ENCODE measurements around the gene INTS1.

The INTS1 gene

GRCh38 chr7:1503816-1504775, at the start of gene INTS1:
TSS of gene INTS1 (minus strand) at chr7:1504389. CDS start at chr7:1503960, 429 bp downstream.
- H3K4me3 ChIP-seq (ENCODE audit: low read length), result peak within 1 kb of the TSS; percentile 87
- peak; percentile 50 for TF ChIP-seq CTCF (IDR thresholded peaks at IDR 0.05; ENCODE audit: insufficient read depth, low read depth, low read length, missing control alignments)
- peak; percentile 95 for DNase-seq (ENCODE audit: low read depth)

GRCh38 chr7:1553512-1554210, 49.5 kb upstream of the INTS1 start:
- TF ChIP-seq CTCF (IDR thresholded peaks at IDR 0.05; ENCODE audit: insufficient read depth, low read depth, low read length, missing control alignments), result no peak
- DNase-seq (ENCODE audit: low read depth), result no peak
- no peak overlapping the region for H3K4me3 ChIP-seq (ENCODE audit: low read length)

- no peak for TF ChIP-seq CTCF (IDR thresholded peaks at IDR 0.05; ENCODE audit: insufficient read depth, low read depth, low read length, missing control alignments)
- no peak overlapping the region for H3K4me3 ChIP-seq (ENCODE audit: low read length)
- no peak for DNase-seq (ENCODE audit: low read depth)
Observed at GRCh38 chr7:1552200-1552599, 48.0 kb upstream of the INTS1 start.

- no peak for TF ChIP-seq CTCF (IDR thresholded peaks at IDR 0.05; ENCODE audit: insufficient read depth, low read depth, low read length, missing control alignments)
- DNase-seq (ENCODE audit: low read depth), result no peak
- no peak overlapping the region for H3K4me3 ChIP-seq (ENCODE audit: low read length)
Observed at GRCh38 chr7:1550846-1551155, 46.6 kb upstream of the INTS1 start.

GRCh38 chr7:1550005-1550845, 46.0 kb upstream of the INTS1 start:
- TF ChIP-seq CTCF (IDR thresholded peaks at IDR 0.05; ENCODE audit: insufficient read depth, low read depth, low read length, missing control alignments), result no peak
- DNase-seq (ENCODE audit: low read depth), result no peak
- H3K4me3 ChIP-seq (ENCODE audit: low read length), result no peak overlapping the region

GRCh38 chr7:1549357-1550004, 45.3 kb upstream of the INTS1 start:
- no peak overlapping the region for H3K4me3 ChIP-seq (ENCODE audit: low read length)
- no peak for TF ChIP-seq CTCF (IDR thresholded peaks at IDR 0.05; ENCODE audit: insufficient read depth, low read depth, low read length, missing control alignments)
- DNase-seq (ENCODE audit: low read depth), result no peak

Measured in epithelial cell of esophagus (primary cell).